Karpas-422 (cell line): Measurements from ENCODE around the gene EXO1. TPM values are rescaled to one million over a fixed set of nuclear protein-coding genes. Genes with fewer than 3 reads are reported as not detected.

ENCODE experiments used
- DNase-seq: peaks from one replicate; pipeline ENCODE4 v3.0.0-alpha.2; 2015
- H2AFZ ChIP-seq: fragments of 200-600 bp; sonication (generic); 2 replicates; pipeline ENCODE4 v1.6.1; 2014; ENCODE audit warnings: antibody characterized with exemption, low read length, mixed read lengths
- H3K27ac ChIP-seq: fragments of 200-600 bp; sonication (generic); 2 replicates; pipeline ENCODE4 v1.5.1; 2014; ENCODE audit warnings: mild to moderate bottlenecking, low read length, moderate library complexity
- H3K27me3 ChIP-seq: fragments of 200-600 bp; sonication (generic); 2 replicates; pipeline ENCODE4 v1.6.1; 2014; ENCODE audit warnings: low read length, mixed read lengths
- H3K36me3 ChIP-seq: fragments of 200-600 bp; sonication (generic); 2 replicates; pipeline ENCODE4 v1.6.1; 2014; ENCODE audit warnings: low read length, mixed read lengths; ENCODE audit not compliant: insufficient read depth
- H3K4me1 ChIP-seq: fragments of 200-600 bp; sonication (generic); 2 replicates; pipeline ENCODE4 v1.6.1; 2014; ENCODE audit warnings: mild to moderate bottlenecking, low read length, mixed read lengths
- H3K4me2 ChIP-seq: fragments of 200-600 bp; sonication (generic); 2 replicates; pipeline ENCODE4 v1.6.1; 2014; ENCODE audit warnings: low read length, low read depth, mild to moderate bottlenecking; ENCODE audit not compliant: poor library complexity, severe bottlenecking
- H3K4me3 ChIP-seq: fragments of 200-600 bp; sonication (generic); 2 replicates; pipeline ENCODE4 v1.5.1; 2014; ENCODE audit warnings: mild to moderate bottlenecking, antibody characterized with exemption, low read length, mixed read lengths
- H3K79me2 ChIP-seq: fragments of 200-600 bp; sonication (generic); 2 replicates; pipeline ENCODE4 v1.6.1; 2014; ENCODE audit warnings: mild to moderate bottlenecking, low read length, mixed read lengths
- H3K9ac ChIP-seq: fragments of 200-600 bp; sonication (generic); 2 replicates; pipeline ENCODE4 v1.6.0; 2014; ENCODE audit warnings: low read length
- H3K9me2 ChIP-seq: fragments of 200-600 bp; sonication (generic), shearing (Covaris generic); replicated peaks from 2 replicates; pipeline ENCODE4 v1.6.0; 2014; ENCODE audit warnings: mild to moderate bottlenecking, low read length, moderate library complexity; ENCODE audit not compliant: insufficient read depth
- H3K9me3 ChIP-seq: fragments of 300-700, 200-600 bp; sonication (generic); 2 replicates; pipeline ENCODE4 v1.6.1; 2014; ENCODE audit warnings: low read length, mixed read lengths
- H4K20me1 ChIP-seq: fragments of 200-600 bp; sonication (generic); 2 replicates; pipeline ENCODE4 v1.6.1; 2014; ENCODE audit warnings: mild to moderate bottlenecking, antibody characterized with exemption, low read length, low read depth; ENCODE audit not compliant: insufficient read depth
- total RNA-seq: library from RNA; depleted of rRNA; stranded (reverse); fragments of >200 nt; shearing (Covaris generic); gene quantifications from 2 replicates; pipeline ENCODE4 v1.2.3, GENCODE V29; 2014; ENCODE audit warnings: low replicate concordance

The EXO1 gene
- total RNA-seq, 1 experiment from 2014 or later, result 14.2 TPM

- Histone ChIP-seq H4K20me1 (no peaks in the 10 kb centered on the region), H3K9ac (no peak overlapping the region), H3K9me3 (no peaks in the 10 kb centered on the region), H3K4me2 (no peak overlapping the region), H3K79me2 (no peaks in the 10 kb centered on the region), H3K27ac (no peak overlapping the region), H2AFZ (no peak overlapping the region), H3K9me2 (no peaks in the 10 kb centered on the region), H3K36me3 (no peaks in the 10 kb centered on the region), H3K27me3 (no peaks in the 10 kb centered on the region), H3K4me3 (no peak overlapping the region), H3K4me1 (no peaks in the 10 kb centered on the region)
- DNase-seq, result no peak
Observed at GRCh38 chr1:241816008-241816407, 32.0 kb upstream of the EXO1 start.

GRCh38 chr1:241817331-241817792, 30.6 kb upstream of the EXO1 start:
- DNase-seq, result no peak
- Histone ChIP-seq H3K27ac (no peak overlapping the region), H3K9ac (no peak overlapping the region), H3K27me3 (no peaks in the 10 kb centered on the region), H3K4me2 (no peak overlapping the region), H3K9me2 (no peaks in the 10 kb centered on the region), H3K9me3 (no peaks in the 10 kb centered on the region), H2AFZ (no peak overlapping the region), H3K36me3 (no peaks in the 10 kb centered on the region), H3K4me3 (no peak overlapping the region), H3K4me1 (no peaks in the 10 kb centered on the region), H3K79me2 (no peaks in the 10 kb centered on the region), H4K20me1 (no peaks in the 10 kb centered on the region)

- H3K9ac ChIP-seq, result no peak overlapping the region
Observed at GRCh38 chr1:241817956-241818612, 29.9 kb upstream of the EXO1 start.

GRCh38 chr1:241819340-241819866, 28.6 kb upstream of the EXO1 start:
- Histone ChIP-seq H3K9me3 (no peaks in the 10 kb centered on the region), H4K20me1 (no peaks in the 10 kb centered on the region), H3K4me2 (no peak overlapping the region), H3K79me2 (no peaks in the 10 kb centered on the region), H3K4me3 (no peak overlapping the region), H3K9ac (no peak overlapping the region), H3K27ac (no peak overlapping the region), H3K9me2 (no peaks in the 10 kb centered on the region), H2AFZ (no peak overlapping the region), H3K27me3 (no peaks in the 10 kb centered on the region), H3K36me3 (no peaks in the 10 kb centered on the region), H3K4me1 (no peaks in the 10 kb centered on the region)
- DNase-seq, result no peak

More at GRCh38 chr1:241817956-241818612, 29.9 kb upstream of the EXO1 start:
- Histone ChIP-seq H4K20me1 (no peaks in the 10 kb centered on the region), H3K36me3 (no peaks in the 10 kb centered on the region), H2AFZ (no peak overlapping the region), H3K27ac (no peak overlapping the region), H3K9me3 (no peaks in the 10 kb centered on the region), H3K4me3 (no peak overlapping the region), H3K4me1 (no peaks in the 10 kb centered on the region), H3K79me2 (no peaks in the 10 kb centered on the region), H3K9me2 (no peaks in the 10 kb centered on the region), H3K27me3 (no peaks in the 10 kb centered on the region), H3K4me2 (no peak overlapping the region)
- no peak for DNase-seq

GRCh38 chr1:241821363-241821762, 26.6 kb upstream of the EXO1 start:
- Histone ChIP-seq H2AFZ (no peak overlapping the region), H4K20me1 (no peaks in the 10 kb centered on the region), H3K79me2 (no peaks in the 10 kb centered on the region), H3K27me3 (no peaks in the 10 kb centered on the region), H3K9me2 (no peaks in the 10 kb centered on the region), H3K4me3 (no peak overlapping the region), H3K9me3 (no peaks in the 10 kb centered on the region), H3K4me1 (no peaks in the 10 kb centered on the region), H3K27ac (no peak overlapping the region), H3K36me3 (no peaks in the 10 kb centered on the region), H3K4me2 (no peak overlapping the region), H3K9ac (no peak overlapping the region)
- no peak for DNase-seq

- Histone ChIP-seq H3K9ac (no peak overlapping the region), H3K4me2 (no peak overlapping the region), H3K4me3 (no peak overlapping the region)
Observed at GRCh38 chr1:241822846-241823245, 25.2 kb upstream of the EXO1 start.

GRCh38 chr1:241823925-241824324, 24.1 kb upstream of the EXO1 start:
- Histone ChIP-seq H3K27me3 (no peaks in the 10 kb centered on the region), H3K36me3 (no peaks in the 10 kb centered on the region), H3K9me3 (no peaks in the 10 kb centered on the region), H4K20me1 (no peaks in the 10 kb centered on the region), H2AFZ (no peak overlapping the region), H3K4me1 (no peaks in the 10 kb centered on the region), H3K4me3 (no peak overlapping the region), H3K9ac (no peak overlapping the region), H3K27ac (no peak overlapping the region), H3K79me2 (no peaks in the 10 kb centered on the region), H3K4me2 (no peak overlapping the region), H3K9me2 (no peaks in the 10 kb centered on the region)
- DNase-seq, result no peak

More at GRCh38 chr1:241822846-241823245, 25.2 kb upstream of the EXO1 start:
- Histone ChIP-seq H3K27ac (no peak overlapping the region), H3K9me2 (no peaks in the 10 kb centered on the region), H3K4me1 (no peaks in the 10 kb centered on the region), H3K36me3 (no peaks in the 10 kb centered on the region), H4K20me1 (no peaks in the 10 kb centered on the region), H3K9me3 (no peaks in the 10 kb centered on the region), H3K27me3 (no peaks in the 10 kb centered on the region), H2AFZ (no peak overlapping the region), H3K79me2 (no peaks in the 10 kb centered on the region)
- DNase-seq, result no peak

GRCh38 chr1:241825581-241825980, 22.4 kb upstream of the EXO1 start:
- Histone ChIP-seq H2AFZ (no peak overlapping the region), H3K9me3 (no peaks in the 10 kb centered on the region), H3K27me3 (no peaks in the 10 kb centered on the region), H3K9ac (no peak overlapping the region), H3K4me2 (no peak overlapping the region), H3K27ac (no peak overlapping the region), H3K36me3 (no peaks in the 10 kb centered on the region), H3K4me3 (no peak overlapping the region), H3K4me1 (no peaks in the 10 kb centered on the region), H3K79me2 (no peaks in the 10 kb centered on the region), H3K9me2 (no peaks in the 10 kb centered on the region), H4K20me1 (no peaks in the 10 kb centered on the region)
- DNase-seq, result no peak
